Muscle of back (tissue), 11 donors: Measurements from ENCODE around the gene ZNF778. TPM values are rescaled to one million over a fixed set of nuclear protein-coding genes. Genes with fewer than 3 reads are reported as not detected.
"Not testable (repeated sequence)": the region's sequence is repeated elsewhere in the genome, so short reads cannot be mapped to it uniquely, and the experiment has no call there.

ENCODE experiments used
- DNase-seq, 3 donors: peaks; one replicate each; pipeline versions ENCODE4 v3.0.0 to v3.0.0-alpha.2; 2013
- polyA plus RNA-seq, 10 donors: library from polyadenylated mRNA; unstranded; fragments of 120-200 nt; gene quantifications; one replicate each; pipeline ENCODE4 v1.2.1, GENCODE V29; 2013; ENCODE audit not compliant: insufficient read length in 10 of 10

The ZNF778 gene
- polyA plus RNA-seq, 10 donors = 4.4 to 7.2 (median 5.7) TPM

- peak; percentile 27 to 59 (median 33) for DNase-seq
Measured at GRCh38 chr16:89256651-89257254, 39.2 kb downstream of the ZNF778 start.

GRCh38 chr16:89257281-89257731 lies 39.8 kb downstream of the ZNF778 start:
- peak in 2 of 3 donors; percentile 9 to 40 for DNase-seq

GRCh38 chr16:89257757-89258465 lies 40.4 kb downstream of the ZNF778 start:
- DNase-seq = no peak

GRCh38 chr16:89259901-89260300 lies 42.4 kb downstream of the ZNF778 start:
- DNase-seq = not testable (repeated sequence)

GRCh38 chr16:89261691-89262563 lies 44.4 kb downstream of the ZNF778 start:
- DNase-seq = no peak

GRCh38 chr16:89264800-89265550 lies 47.5 kb downstream of the ZNF778 start:
- no peak for DNase-seq

GRCh38 chr16:89265647-89266046 lies 48.1 kb downstream of the ZNF778 start:
- no peak for DNase-seq

GRCh38 chr16:89266521-89267134 lies 49.1 kb downstream of the ZNF778 start:
- DNase-seq = no peak

- not testable (repeated sequence) for DNase-seq
Measured at GRCh38 chr16:89267746-89268145, 50.2 kb downstream of the ZNF778 start.

- DNase-seq = no peak
Measured at GRCh38 chr16:89268585-89268984, 51.1 kb downstream of the ZNF778 start.

GRCh38 chr16:89268987-89269735 lies 51.7 kb downstream of the ZNF778 start:
- no peak for DNase-seq

GRCh38 chr16:89269805-89270665 lies 52.5 kb downstream of the ZNF778 start:
- no peak for DNase-seq

- no peak for DNase-seq
Measured at GRCh38 chr16:89270666-89271345, 53.3 kb downstream of the ZNF778 start.

GRCh38 chr16:89272631-89273030 lies 55.1 kb downstream of the ZNF778 start:
- no peak for DNase-seq

GRCh38 chr16:89273741-89274472 lies 56.4 kb downstream of the ZNF778 start:
- no peak for DNase-seq

- no peak for DNase-seq
Measured at GRCh38 chr16:89274561-89275283, 57.2 kb downstream of the ZNF778 start.

GRCh38 chr16:89275284-89275584 lies 57.7 kb downstream of the ZNF778 start:
- no peak for DNase-seq
